Peyer's patch (tissue), 4 donors: Measurements from ENCODE around the gene PLEKHH3. TPM values are rescaled to one million over a fixed set of nuclear protein-coding genes. Genes with fewer than 3 reads are reported as not detected.
A peak's percentile ranks its signal among the peaks of the same experiment; 100 is the strongest.

Experiments used
- DNase-seq, 3 donors: peaks; one replicate each; pipeline ENCODE4 v3.0.0-alpha.2; 2017 to 2019
- H3K27ac ChIP-seq, 4 donors: fragments of 200-600 bp; sonication (generic); one replicate each; pipeline ENCODE4 v1.5.1; 2016 to 2019
- H3K27me3 ChIP-seq, 2 donors: fragments of 200-600 bp; sonication (generic); one replicate each; pipeline ENCODE4 v1.5.1; 2019
- H3K36me3 ChIP-seq, 3 donors: fragments of 200-600 bp; sonication (generic); one replicate each; pipeline ENCODE4 v1.5.1; 2016 to 2019
- H3K4me1 ChIP-seq, 4 donors: fragments of 200-600 bp; sonication (generic); one replicate each; pipeline ENCODE4 v1.5.1; 2016 to 2019
- H3K4me3 ChIP-seq, 4 donors: fragments of 200-600 bp; sonication (generic); 1 replicate in 3 of 4; 2 replicates in 1 of 4; pipeline ENCODE4 v1.5.1; 2016 to 2019; ENCODE audit warnings: mild to moderate bottlenecking in 1 of 4
- H3K9me3 ChIP-seq, 4 donors: fragments of 200-600 bp; sonication (generic); one replicate each; pipeline ENCODE4 v1.5.1; 2016 to 2019; ENCODE audit warnings: mild to moderate bottlenecking in 1 of 4
- POLR2A ChIP-seq, 2 donors: fragments of 450-650 bp; IDR thresholded peaks; one replicate each; pipeline ENCODE4 v1.5.1; 2017; ENCODE audit warnings: antibody characterized with exemption in 2 of 2, mild to moderate bottlenecking in 2 of 2, moderate library complexity in 2 of 2
- total RNA-seq, 4 donors: library from RNA; depleted of rRNA; stranded (reverse); fragments of >200 nt; gene quantifications; one replicate each; pipeline ENCODE4 v1.1.0, GENCODE V29; 2016
- TF ChIP-seq, protein P1 (sequence below), 6 experiments: fragments of 450-650 bp in 4 of 6; fragments of 200-600 bp in 2 of 6; sonication (generic) in 1 of 6; IDR thresholded peaks; one replicate each; pipeline ENCODE4 v1.5.1; 2017 to 2019; ENCODE audit warnings: antibody characterized with exemption in 6 of 6, mild to moderate bottlenecking in 3 of 6, moderate library complexity in 1 of 6

The PLEKHH3 gene
- total RNA-seq, 4 donors from 2014 or later, result 3.5 to 14.0 (median 10.8) TPM

DNA sequence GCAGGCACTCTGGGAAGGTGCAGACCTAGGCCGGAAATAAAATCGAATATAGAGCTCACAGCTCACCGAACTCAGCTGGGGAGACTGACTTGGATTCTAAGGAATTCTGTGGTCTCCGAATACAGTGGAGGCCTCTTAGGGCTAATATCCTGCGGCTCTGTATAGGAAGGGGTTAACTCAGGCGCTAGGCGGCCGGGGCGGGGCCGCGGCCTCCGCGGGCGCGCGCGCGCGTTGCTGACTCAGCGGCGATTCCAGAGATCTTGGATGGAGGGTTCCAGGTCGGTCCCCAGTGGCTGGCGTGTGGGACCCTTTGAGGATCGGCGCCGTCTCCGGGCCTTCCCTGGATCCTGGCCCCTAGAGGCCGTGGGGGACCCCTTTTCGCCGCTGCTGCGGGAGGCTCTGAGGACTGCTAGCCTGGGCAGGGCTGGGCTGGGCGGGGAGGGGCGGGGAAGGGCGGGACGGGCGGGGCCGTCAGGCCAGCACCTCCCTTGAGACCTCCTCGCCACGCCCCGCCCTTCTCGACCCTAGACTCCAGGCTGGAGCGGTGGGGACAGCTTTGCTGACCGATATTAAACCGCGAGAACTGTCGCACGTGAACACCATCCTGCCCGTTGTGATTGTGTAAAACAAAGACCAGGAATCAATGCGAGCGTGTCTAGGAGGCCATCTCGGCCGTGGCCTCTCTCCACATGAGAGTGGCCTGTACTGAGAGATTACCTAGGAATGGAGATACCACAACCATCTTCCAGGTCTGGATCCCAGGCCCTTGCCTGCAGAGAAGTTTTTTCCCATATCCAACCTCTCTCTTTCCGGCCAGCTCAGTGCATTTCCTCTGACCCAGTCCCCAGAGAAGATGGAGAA is 1.4 kb upstream of the PLEKHH3 start:
- Histone ChIP-seq H3K36me3 (peaks cover 0 to 4% (median 0%) of the 10 kb centered on the region in 3 donors), H3K9me3 (no peaks in the 10 kb centered on the region), H3K27ac (peak overlapping the region; percentile 88 to 96 (median 92)), H3K27me3 (no peaks in the 10 kb centered on the region), H3K4me1 (peaks cover 5 to 70% (median 50%) of the 10 kb centered on the region in 4 donors), H3K4me3 (peak overlapping the region; percentile 69 to 85 (median 70))
- peak; percentile 82 to 92 (median 91) for DNase-seq
- TF ChIP-seq POLR2A (IDR thresholded peaks at IDR 0.05), result peak in 1 of 2 donors; percentile 52
- TF ChIP-seq, protein P1, sequence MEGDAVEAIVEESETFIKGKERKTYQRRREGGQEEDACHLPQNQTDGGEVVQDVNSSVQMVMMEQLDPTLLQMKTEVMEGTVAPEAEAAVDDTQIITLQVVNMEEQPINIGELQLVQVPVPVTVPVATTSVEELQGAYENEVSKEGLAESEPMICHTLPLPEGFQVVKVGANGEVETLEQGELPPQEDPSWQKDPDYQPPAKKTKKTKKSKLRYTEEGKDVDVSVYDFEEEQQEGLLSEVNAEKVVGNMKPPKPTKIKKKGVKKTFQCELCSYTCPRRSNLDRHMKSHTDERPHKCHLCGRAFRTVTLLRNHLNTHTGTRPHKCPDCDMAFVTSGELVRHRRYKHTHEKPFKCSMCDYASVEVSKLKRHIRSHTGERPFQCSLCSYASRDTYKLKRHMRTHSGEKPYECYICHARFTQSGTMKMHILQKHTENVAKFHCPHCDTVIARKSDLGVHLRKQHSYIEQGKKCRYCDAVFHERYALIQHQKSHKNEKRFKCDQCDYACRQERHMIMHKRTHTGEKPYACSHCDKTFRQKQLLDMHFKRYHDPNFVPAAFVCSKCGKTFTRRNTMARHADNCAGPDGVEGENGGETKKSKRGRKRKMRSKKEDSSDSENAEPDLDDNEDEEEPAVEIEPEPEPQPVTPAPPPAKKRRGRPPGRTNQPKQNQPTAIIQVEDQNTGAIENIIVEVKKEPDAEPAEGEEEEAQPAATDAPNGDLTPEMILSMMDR (IDR thresholded peaks at IDR 0.05), result no peak

DNA sequence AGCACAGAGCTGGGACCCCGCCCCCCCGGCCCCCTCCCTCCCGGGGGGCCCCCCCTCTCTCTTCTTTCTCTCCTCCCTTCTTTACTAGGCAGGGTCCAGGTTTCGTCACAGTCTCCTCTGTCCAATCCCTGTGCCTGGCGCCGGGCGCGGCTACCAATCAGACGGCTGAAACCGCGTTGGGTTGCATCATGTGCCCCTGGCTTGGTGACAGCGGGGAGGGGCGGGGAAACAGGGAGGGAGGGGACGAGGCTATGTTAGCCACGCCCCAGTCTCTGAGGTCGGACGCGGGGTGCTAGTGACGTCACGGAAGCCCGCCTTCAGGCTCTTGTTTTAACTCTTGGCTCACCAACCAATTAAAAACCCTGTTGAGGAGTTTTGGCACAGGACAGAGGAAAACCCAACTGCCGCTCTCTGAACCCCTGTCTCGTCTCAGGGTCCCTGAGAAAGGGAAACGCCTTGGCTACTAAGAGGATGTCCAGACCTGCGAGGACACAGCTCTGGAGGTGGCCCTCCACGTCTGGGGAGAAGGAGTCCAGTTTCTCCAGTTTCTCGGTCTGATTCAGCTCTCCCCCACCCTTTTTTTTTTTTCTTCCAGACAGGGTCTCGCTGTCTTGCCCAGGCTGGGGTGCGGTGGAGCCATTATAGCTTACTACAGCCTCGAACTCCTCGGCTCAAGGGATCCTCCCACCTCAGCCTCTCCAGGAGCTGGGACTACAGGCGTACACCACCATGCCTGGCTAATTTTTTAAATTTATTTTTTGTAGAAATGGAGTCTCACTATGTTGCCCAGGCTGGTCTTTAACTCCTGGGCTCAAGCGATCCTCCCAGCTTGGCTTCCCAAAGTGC is 441 bp upstream of the PLEKHH3 start:
- TF ChIP-seq, protein P1 (IDR thresholded peaks at IDR 0.05), result no peak
- TF ChIP-seq POLR2A (IDR thresholded peaks at IDR 0.05), result no peak
- Histone ChIP-seq H3K27ac (peak overlapping the region; percentile 88 to 96 (median 92)), H3K4me3 (peak overlapping the region; percentile 69 to 85 (median 75)), H3K9me3 (no peaks in the 10 kb centered on the region), H3K27me3 (no peaks in the 10 kb centered on the region), H3K4me1 (peaks cover 0 to 66% (median 48%) of the 10 kb centered on the region in 4 donors), H3K36me3 (peaks cover 0 to 13% (median 0%) of the 10 kb centered on the region in 3 donors)
- peak; percentile 99 to 100 (median 100) for DNase-seq

DNA sequence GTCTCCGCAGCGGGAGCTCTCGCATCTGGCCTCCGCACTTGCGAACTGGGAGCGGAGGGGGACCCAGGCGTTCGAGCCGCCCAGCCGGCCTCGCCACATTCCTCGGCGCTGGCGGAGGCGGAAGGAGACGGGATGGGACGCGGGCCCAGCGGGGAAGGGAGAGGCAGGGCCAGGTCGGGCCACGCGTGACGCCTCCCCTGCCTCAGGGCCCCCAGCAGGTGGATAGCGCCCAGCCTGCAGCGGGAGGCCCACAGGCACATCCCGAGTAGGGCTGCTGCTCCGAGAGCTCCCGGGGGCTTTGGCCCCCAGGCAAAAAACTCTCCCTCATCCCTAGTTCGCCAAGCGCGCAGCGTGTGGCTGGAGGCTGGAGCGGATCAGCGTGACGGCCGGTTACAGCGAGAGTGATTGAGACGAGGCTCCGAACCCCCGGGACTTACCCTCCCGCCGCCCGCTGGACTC is 800 bp downstream of the PLEKHH3 start:
- peak in 1 of 2 donors; percentile 19 for TF ChIP-seq POLR2A (IDR thresholded peaks at IDR 0.05)
- TF ChIP-seq, protein P1 (IDR thresholded peaks at IDR 0.05), result no peak
- no peaks in the 10 kb centered on the region for H3K9me3 ChIP-seq
- peak overlapping the region; percentile 69 to 85 (median 75) for H3K4me3 ChIP-seq
- no peaks in the 10 kb centered on the region for H3K27me3 ChIP-seq
- peak in 1 of 3 donors; percentile 70 for DNase-seq
- peaks cover 0 to 25% (median 0%) of the 10 kb centered on the region in 3 donors for H3K36me3 ChIP-seq
- H3K27ac ChIP-seq, result peak overlapping the region; percentile 54 to 96 (median 90)
- peaks cover 0 to 62% (median 40%) of the 10 kb centered on the region in 4 donors for H3K4me1 ChIP-seq

DNA sequence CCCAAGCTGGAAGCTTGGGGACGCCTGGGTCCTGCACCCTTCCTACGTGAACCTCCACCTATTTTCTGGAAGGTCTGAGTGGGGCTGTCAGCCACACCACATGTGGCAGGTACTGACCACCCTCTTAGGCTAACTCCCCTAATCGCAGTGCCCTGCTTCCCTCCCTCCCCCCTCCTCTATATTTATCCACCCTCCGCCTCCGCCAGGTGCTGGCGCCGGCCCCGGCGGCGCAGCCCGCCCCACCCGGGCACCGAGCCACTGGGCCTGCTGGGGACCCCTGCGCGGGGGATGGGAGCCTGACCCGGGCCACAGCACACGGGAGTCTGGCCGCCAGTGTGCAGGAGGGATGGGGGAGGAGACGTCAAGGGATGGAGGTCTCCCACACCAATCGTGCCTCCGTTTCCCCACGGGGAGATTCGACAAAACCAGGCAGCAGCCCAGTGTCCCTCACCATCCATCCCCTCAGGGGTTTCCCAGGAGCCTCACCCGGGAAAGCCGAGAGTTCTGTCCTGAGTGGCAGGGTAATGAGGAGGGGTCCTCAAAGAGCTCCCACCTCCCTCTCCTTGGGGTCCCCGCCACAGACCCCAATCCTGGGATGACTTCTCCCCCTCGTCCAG is 1.3 kb downstream of the PLEKHH3 start:
- peaks cover 0 to 31% (median 0%) of the 10 kb centered on the region in 3 donors for H3K36me3 ChIP-seq
- no peak for TF ChIP-seq POLR2A (IDR thresholded peaks at IDR 0.05)
- H3K9me3 ChIP-seq, result no peaks in the 10 kb centered on the region
- no peak for DNase-seq
- H3K4me1 ChIP-seq, result peaks cover 0 to 67% (median 39%) of the 10 kb centered on the region in 4 donors
- H3K27me3 ChIP-seq, result no peaks in the 10 kb centered on the region
- H3K27ac ChIP-seq, result peak overlapping the region; percentile 54 to 96 (median 90)
- peak overlapping the region; percentile 69 to 85 (median 75) for H3K4me3 ChIP-seq

DNA sequence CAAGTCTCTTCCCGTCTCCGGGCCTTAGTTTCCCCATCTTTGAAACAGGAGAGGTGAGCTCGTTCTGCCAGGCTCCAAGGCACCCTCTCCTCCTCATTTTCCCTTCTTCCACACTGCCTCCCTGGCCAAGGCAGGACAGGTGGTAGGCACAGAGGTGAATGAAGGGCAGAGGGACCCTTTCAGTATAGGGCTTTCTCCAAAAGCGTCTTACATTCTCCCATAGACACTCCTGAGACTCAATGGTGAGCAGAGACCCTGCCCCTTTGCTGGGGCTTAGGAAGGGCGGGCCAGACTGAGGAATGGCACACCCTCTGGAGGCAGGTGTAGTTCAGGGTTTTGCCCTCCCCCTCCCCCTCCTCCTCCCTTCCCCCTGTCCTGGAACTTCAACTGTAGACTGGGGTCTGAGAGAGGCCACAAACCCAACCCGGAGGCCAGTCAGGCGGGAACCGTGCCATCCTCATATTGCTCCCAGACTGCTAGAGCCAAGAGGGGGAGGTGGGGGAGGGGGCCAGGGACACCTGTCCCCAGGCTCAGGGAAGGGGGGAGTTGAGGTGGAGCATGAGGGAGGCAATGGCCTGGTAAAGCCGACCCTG is 1.9 kb downstream of the PLEKHH3 start:
- no peak for DNase-seq
- Histone ChIP-seq H3K27me3 (no peaks in the 10 kb centered on the region), H3K36me3 (peaks cover 0 to 34% (median 0%) of the 10 kb centered on the region in 3 donors), H3K4me3 (peak overlapping the region; percentile 69 to 85 (median 75)), H3K9me3 (no peaks in the 10 kb centered on the region), H3K4me1 (peaks cover 0 to 65% (median 36%) of the 10 kb centered on the region in 4 donors), H3K27ac (peak overlapping the region; percentile 8 to 96 (median 90))
- TF ChIP-seq POLR2A (IDR thresholded peaks at IDR 0.05), result no peak
- TF ChIP-seq, protein P1 (IDR thresholded peaks at IDR 0.05), result no peak
